ENCODE measurements around the gene LIN37.
"Not testable (repeated sequence)": the region's sequence is repeated elsewhere in the genome, so short reads cannot be mapped to it uniquely, and the experiment has no call there.

Gene LIN37

DNA sequence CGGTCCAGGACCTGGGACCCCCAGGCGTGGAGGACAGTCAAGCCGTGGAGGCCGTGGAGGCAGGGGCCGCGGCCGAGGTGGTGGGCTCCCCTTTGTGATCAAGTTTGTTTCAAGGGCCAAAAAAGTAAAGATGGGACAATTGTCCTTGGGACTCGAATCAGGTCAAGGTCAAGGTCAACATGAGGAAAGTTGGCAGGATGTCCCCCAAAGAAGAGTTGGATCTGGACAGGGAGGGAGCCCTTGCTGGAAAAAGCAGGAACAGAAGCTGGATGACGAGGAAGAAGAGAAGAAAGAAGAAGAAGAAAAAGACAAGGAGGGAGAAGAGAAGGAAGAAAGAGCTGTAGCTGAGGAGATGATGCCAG, 28.2 kb upstream of the LIN37 start:
- no peak for DNase-seq

DNA sequence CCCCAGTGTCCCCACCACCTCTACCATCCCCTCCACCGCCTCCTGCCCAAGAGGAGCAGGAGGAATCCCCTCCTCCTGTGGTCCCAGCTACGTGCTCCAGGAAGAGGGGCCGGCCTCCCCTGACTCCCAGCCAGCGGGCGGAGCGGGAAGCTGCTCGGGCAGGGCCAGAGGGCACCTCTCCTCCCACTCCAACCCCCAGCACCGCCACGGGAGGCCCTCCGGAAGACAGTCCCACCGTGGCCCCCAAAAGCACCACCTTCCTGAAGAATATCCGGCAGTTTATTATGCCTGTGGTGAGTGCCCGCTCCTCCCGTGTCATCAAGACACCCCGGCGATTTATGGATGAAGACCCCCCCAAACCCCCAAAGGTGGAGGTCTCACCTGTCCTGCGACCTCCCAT, 27.7 kb upstream of the LIN37 start:
- DNase-seq: no peak

DNA sequence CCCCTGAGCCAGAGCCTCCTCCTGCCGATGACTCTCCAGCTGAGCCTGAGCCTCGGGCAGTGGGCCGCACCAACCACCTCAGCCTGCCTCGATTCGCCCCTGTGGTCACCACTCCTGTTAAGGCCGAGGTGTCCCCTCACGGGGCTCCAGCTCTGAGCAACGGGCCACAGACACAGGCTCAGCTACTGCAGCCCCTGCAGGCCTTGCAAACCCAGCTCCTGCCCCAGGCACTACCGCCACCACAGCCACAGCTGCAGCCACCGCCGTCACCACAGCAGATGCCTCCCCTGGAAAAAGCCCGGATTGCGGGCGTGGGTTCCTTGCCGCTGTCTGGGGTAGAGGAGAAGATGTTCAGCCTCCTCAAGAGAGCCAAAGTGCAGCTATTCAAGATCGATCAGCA, 27.0 kb upstream of the LIN37 start:
- no peak for DNase-seq

DNA sequence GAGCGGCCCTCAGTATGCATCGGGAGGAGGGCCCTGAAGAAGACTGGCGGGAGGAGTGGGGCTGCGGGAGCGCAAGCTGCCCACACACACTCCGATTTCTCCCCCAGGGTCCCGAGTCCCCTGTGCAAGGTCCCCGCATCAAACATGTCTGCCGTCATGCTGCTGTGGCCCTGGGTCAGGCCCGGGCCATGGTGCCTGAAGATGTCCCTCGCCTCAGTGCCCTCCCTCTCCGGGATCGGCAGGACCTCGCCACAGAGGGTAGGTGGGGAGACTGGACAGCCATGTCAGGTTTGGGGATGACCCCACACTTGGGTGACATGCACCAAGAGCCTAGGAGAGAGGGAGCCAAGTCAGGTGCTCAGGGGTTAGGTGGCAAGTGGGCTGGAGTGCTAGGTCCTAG, 25.9 kb upstream of the LIN37 start:
- no peak for DNase-seq

DNA sequence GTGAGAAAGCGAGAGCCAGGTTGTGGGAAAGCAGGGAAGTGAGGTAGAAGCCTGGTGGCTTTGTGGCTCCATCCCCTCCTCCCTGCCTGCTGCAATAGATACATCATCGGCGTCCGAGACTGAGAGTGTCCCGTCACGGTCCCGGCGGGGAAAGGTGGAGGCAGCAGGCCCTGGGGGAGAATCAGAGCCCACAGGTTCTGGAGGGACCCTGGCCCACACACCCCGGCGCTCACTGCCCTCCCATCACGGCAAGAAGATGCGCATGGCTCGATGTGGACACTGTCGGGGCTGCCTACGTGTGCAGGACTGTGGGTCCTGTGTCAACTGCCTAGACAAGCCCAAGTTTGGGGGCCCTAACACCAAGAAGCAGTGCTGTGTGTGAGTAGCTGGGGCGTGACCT, 25.5 kb upstream of the LIN37 start:
- DNase-seq: no peak

DNA sequence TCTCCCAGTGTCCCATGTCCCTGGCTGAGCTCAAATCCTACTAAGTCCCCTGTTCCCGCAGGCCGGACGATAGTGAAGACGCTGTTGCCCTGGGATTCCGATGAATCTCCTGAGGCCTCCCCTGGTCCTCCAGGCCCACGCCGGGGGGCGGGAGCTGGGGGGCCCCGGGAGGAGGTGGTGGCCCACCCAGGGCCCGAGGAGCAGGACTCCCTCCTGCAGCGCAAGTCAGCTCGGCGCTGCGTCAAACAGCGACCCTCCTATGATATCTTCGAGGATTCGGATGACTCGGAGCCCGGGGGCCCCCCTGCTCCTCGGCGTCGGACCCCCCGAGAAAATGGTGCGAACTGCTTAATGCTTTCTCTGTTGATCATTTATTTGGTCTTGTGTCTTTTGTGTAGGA, 24.7 kb upstream of the LIN37 start:
- no peak for DNase-seq

DNA sequence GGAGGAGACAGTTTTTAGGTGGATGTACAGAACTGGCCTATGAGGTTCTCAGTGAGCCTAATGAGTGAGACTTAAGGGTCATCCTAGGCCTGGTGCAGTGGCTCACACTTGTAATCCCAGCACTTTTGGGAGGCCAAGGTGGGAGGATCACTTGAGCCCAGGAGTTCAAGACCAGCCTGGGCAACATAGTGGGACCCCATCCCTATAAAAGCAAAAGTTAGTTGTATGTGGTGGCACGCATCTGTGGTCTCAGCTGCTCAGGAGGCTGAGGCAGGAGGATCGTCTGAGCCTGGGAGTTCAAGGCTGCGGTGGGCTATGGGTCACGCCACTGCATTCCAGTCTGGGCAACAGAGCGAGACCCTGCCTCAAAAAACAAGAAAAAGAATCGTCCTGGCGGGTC, 24.2 kb upstream of the LIN37 start:
- DNase-seq: not testable (repeated sequence)

DNA sequence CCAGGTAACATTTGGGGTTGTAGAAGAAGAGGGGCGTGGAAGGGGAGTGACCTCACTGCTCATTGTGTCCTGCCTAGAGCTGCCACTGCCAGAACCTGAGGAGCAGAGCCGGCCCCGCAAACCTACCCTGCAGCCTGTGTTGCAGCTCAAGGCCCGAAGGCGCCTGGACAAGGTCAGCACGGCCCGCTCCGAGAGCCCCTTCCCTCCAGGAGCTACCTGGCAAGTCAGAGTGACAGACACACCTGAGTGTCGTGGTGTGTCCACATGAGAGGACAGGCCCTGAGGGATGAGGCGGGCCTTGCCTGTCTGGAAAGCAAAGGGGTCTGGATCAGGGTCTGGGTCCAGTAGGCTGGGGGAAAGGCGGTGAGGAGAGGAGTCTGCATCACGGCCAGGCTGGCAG, 23.8 kb upstream of the LIN37 start:
- no peak for DNase-seq

DNA sequence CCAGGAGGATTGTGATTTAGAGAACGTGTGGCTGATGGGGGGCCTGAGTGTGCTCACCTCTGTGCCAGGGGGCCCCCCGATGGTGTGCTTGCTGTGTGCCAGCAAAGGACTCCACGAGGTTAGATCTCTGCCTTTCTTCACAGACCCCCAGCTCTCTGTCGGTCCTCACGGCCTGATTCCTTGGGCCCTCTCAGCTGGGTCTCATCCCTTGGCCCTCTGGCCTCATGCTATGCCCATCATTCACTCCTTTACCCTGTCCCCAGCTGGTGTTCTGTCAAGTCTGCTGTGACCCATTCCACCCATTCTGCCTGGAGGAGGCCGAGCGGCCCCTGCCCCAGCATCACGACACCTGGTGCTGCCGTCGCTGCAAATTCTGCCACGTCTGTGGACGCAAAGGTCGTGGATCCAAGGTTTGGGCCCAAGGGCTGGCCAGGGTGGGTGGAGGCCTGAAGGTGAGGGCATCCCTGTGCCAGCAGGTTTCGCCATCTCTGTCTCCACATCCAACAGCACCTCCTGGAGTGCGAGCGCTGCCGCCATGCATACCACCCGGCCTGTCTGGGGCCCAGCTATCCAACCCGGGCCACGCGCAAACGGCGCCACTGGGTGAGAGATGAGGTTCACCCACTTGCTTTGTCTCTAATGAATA, 23.0 kb upstream of the LIN37 start:
- DNase-seq: no peak

DNA sequence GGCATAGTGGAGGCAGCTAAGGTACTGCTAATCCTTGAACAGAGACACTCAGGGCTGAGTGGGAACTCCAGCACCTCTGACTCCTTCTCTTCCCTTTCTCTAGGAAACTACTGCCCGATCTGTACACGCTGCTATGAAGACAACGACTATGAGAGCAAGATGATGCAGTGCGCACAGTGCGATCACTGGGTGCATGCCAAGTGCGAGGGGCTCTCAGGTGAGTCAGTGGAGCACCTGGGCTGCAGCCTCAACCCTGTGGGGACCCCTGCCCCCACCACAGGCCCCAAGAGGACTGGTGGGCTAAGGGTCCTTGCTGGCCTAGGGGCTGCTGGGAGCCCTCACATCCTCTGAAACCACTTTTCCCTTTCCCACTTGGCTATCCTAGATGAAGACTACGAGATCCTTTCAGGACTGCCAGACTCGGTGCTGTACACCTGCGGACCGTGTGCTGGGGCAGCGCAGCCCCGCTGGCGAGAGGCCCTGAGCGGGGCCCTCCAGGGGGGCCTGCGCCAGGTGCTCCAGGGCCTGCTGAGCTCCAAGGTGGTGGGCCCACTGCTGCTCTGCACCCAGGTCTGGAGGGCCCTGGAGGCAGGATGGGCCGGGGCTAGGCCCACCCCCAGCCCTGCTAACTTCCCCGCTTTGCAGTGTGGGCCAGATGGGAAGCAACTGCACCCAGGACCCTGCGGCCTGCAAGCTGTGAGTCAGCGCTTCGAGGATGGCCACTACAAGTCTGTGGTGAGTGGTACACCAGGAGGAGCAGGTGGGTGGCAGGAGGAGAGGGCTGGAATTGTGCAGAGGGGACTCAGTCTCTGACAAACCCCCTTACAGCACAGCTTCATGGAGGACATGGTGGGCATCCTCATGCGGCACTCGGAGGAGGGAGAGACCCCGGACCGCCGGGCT, 21.1 kb upstream of the LIN37 start:
- no peak for DNase-seq

DNA sequence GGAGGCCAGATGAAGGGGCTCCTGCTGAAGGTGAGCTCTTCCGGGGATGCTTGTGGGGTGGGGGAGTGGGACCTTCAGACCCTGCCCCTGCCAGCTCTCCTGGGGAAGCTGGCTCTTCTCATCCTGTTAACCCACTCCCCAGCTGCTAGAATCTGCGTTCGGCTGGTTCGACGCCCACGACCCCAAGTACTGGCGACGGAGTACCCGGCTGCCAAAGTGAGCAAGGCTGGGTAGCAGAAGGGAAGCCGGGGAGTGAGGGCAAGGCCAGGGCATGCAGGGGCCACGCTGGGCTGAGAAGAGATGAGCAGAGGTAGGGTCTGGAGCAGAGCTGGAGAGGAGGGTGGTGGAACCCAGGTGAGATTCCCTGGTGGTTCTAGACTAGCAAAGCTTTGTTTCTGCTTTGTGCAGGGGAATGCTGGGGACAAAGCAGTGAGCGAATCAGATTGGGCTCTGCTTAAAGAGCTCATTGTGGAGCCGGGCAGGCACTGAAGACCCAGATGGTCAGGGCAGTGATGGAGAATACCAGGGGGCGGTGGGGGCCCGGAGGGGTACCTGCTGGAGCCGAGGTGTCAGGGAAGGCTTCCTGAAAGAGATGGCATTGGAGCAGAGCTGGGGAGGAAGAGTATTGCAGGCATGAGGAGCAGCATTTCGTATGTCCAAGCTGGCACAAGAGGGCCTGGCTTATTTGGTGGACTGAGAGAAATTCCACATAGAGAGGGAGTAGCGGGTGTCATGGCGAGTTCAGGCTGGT, 20.2 kb upstream of the LIN37 start:
- no peak for DNase-seq

DNA sequence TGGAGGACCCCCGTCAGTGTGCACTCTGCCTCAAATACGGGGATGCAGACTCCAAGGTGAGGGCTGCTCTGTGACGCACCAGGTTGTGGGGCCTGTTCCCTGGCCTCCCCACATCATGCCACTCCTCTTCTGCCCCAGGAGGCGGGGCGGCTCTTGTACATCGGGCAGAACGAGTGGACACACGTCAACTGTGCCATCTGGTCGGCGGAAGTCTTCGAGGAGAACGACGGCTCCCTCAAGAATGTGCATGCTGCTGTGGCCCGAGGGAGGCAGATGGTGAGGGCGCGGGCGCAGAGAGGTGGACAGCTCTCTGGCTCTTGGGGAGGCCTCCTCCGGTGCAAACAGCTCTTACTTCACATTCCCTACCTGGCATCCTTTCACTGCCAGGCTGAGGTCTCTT, 19.4 kb upstream of the LIN37 start:
- no peak for DNase-seq

DNA sequence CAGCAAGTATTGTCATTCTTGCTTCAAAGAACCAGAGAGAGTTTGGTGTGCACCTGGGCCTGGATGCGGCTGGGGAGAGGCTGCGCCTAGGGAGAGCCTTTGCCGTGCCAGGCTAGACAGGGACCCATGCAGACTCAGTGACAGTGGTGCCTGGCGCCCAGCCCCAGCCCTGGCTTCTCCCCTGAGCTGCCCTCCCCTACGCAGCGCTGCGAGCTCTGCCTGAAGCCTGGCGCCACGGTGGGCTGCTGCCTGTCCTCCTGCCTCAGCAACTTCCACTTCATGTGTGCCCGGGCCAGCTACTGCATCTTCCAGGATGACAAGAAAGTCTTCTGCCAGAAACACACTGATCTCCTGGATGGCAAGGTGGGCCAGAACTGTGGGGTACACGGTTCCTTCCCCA, 18.6 kb upstream of the LIN37 start:
- DNase-seq: no peak

DNA sequence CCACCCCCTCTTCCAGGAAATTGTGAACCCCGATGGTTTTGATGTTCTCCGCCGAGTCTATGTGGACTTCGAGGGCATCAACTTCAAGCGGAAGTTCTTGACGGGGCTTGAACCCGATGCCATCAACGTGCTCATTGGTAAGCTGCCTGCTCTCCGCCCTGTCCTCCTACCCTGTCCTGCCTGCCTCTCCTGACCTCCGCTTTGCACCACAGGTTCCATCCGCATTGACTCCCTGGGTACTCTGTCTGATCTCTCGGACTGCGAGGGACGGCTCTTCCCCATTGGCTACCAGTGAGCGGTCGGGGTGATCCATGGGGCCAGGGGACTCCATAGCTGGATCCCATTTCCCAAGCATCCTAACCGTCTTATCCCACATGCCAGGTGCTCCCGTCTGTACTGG, 18.1 kb upstream of the LIN37 start:
- DNase-seq: no peak

DNA sequence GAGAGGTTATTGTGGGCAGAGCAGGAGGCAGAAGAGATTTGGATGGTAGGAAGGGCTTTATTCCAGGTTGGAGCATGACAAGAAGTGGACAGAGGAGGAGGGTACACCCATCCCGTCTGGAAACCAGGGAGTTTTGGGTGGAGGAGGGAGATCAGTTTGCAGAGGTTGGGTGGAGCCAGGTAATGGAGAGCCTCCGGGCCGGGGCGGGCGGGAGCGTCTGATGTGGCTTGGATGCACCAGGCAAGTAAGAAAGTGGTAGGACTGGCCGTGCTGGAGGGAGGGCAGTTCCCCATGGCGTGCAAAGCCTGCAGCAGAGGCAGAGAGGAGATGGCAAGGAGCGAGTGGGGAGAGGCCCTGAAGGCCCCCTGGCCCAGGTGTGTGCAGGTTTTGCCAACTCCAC, 17.0 kb upstream of the LIN37 start:
- DNase-seq: no peak

DNA sequence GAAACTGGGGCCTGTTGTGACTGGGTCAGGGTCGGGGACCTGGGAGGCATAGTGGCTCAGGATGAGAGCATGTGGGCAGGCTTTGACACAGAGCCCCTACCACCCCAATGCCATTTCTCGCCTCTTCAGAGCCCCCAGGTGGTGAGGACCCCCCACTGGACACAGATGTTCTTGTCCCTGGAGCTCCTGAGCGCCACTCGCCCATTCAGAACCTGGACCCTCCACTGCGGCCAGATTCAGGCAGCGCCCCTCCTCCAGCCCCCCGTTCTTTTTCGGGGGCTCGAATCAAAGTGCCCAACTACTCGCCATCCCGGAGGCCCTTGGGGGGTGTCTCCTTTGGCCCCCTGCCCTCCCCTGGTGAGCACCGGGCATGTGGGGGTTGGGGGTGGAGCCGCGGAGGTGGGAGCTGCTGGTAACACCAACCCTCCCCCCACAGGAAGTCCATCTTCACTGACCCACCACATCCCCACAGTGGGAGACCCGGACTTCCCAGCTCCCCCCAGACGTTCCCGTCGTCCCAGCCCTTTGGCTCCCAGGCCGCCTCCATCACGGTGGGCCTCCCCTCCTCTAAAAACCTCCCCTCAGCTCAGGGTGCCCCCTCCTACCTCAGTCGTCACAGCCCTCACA, 16.5 kb upstream of the LIN37 start:
- no peak for DNase-seq

DNA sequence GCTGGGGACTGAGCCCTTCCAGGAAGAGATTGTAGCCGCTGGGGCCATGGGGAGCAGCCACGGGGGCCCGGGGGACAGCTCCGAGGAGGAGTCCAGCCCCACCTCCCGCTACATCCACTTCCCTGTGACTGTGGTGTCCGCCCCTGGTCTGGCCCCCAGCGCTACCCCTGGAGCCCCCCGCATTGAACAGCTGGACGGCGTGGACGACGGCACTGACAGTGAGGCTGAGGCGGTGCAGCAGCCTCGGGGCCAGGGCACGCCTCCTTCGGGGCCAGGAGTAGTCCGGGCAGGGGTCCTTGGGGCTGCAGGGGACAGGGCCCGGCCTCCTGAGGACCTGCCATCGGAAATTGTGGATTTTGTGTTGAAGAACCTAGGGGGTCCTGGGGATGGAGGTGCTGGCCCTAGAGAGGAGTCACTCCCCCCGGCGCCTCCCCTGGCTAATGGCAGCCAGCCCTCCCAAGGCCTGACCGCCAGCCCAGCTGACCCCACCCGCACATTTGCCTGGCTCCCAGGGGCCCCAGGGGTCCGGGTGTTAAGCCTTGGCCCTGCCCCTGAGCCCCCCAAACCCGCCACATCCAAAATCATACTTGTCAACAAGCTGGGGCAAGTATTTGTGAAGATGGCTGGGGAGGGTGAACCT, 15.7 kb upstream of the LIN37 start:
- DNase-seq: no peak

DNA sequence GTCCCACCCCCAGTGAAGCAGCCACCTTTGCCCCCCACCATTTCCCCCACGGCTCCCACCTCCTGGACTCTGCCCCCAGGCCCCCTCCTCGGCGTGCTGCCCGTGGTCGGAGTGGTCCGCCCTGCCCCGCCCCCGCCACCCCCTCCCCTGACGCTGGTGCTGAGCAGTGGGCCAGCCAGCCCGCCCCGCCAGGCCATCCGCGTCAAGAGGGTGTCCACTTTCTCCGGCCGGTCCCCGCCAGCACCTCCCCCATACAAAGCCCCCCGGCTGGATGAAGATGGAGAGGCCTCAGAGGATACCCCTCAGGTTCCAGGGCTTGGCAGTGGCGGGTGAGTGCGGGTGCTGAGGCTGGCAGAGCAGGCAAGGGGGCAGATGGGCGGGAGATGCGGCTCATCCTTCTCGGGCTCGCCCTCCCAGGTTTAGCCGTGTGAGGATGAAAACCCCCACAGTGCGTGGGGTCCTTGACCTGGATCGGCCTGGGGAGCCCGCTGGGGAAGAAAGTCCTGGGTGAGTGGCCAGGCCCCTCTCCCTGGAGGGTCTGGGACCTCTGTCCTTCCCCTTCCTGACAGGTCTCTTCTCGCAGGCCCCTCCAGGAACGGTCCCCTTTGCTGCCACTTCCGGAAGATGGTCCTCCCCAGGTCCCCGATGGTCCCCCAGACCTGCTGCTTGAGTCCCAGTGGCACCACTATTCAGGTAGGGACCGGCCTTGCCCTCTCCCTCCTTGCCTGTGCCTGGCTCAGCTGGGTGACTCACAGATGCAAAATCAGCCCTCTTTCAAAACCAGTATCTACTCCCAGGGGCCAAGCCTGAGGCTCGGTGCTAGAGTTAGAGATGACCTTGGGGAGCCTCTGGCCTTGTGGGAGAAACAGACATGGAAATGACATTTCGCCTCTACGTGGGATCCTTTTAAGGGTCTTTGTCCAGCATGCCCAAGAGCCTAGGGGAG, 14.9 kb upstream of the LIN37 start:
- no peak for DNase-seq

DNA sequence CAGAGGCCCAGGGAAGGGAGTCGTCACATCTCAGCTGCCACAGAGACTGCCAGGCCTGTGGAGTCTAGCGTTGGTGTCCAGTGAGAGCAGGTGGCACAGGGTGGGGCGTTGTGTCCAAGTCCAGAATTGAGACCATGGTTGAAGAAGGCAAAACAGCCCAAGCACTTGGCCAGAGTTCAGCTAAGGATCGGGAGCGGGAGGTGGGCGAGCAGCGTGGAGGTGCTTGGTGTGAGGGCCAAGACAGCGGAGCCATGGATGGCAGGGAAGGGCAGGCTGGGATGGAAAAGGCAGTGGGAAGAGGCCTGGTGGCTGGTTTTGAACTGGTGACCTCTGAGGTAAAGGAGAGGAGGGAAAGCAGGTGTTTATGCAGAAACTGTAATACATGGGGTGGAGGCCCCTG, 14.1 kb upstream of the LIN37 start:
- DNase-seq: no peak

DNA sequence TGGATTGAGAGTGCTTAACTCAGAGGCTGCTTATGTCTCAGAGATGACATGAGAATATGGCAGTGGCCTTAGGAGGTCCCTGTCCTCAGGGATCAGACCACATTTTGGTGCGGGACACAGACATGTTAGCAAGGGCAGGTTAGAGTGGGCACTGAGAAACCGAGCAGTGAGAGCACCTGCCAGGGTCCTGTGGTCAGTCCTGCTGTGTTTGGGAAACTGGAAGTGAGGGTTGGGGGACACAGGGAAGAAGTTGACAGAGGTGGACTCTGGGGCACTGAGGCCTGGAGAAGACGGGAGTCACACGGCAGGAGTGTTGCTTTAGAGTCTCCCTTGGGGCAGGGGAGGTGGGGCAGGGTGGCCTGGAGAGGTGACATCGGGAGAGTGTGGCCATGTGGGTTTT, 13.5 kb upstream of the LIN37 start:
- DNase-seq: no peak

DNA sequence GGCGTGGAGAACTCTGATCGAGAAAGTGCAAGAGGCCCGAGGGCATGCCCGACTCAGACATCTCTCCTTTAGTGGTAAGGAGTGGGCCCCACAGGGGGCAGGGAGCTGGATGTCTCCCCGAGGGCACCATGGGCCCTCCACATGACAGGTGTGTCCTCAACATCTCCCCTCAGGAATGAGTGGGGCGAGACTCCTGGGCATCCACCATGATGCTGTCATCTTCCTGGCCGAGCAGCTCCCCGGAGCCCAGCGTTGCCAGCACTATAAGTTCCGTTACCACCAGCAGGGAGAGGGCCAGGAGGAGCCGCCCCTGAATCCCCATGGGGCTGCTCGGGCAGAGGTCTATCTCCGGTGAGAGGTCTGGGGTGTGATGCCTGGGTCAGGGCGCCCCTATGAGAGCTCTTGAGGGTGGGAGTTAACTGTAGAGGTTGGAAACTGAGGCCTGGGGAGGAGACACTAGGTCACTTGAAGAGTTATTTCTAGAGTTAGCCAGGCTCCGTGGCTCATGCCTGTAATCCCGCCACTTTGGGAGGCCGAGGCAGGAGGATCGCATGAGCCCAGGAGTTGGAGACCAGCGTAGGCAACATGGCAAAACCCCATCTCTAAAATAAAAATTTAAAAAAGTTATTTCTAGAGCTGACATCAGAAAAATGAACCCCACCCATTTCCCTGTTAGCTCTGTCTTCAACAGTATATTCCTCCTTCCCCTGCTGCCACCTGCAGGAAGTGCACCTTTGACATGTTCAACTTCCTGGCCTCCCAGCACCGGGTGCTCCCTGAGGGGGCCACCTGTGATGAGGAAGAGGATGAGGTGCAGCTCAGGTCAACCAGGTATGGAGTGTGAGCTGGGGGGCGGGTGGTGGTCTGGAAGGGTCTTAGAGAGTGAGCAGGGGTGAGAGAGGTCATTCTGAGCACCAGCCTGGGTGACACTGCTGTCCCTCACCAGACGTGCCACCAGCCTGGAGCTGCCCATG, 11.2 kb upstream of the LIN37 start:
- DNase-seq: no peak

Data from RPMI8226 (cell line).